ENCODE data around the gene RAPGEF4.

The RAPGEF4 gene

DNA sequence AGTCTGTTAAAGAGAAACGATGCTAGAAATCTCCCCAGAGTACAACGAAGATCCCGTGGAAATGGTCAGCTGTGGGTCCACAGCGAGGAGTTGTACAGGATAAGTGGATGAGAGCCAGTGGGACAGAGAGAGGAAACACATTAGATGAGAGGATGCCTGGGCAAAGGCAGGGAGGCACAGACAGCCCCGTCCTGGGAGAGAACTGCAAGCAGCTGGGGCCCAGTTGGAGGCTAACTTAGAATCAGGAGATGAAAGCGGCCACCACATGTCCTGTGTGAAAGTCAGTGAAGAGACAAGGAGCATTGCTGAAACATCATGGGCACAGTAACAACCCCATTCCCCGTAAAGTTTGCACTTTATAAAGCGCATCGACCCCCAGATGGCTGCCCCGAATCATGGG, 157.5 kb downstream of the RAPGEF4 start:
- no peak overlapping the region for H3K9ac ChIP-seq (ENCODE audit: low read length)
- DNase-seq (ENCODE audit: low read depth): no peak
- H3K27me3 ChIP-seq (replicated peaks; ENCODE audit: control insufficient read depth, insufficient read depth, low read length): peaks cover 28% of the 10 kb centered on the region
- H3K4me3 ChIP-seq (ENCODE audit: low read length): no peak overlapping the region
- H3K4me1 ChIP-seq (ENCODE audit: control insufficient read depth, insufficient read depth, low read length): peaks cover 20% of the 10 kb centered on the region
- no peaks in the 10 kb centered on the region for H3K36me3 ChIP-seq (ENCODE audit: control insufficient read depth, insufficient read depth, low read length, severe bottlenecking)
- H3K9me3 ChIP-seq (ENCODE audit: control insufficient read depth, low read length): no peaks in the 10 kb centered on the region

DNA sequence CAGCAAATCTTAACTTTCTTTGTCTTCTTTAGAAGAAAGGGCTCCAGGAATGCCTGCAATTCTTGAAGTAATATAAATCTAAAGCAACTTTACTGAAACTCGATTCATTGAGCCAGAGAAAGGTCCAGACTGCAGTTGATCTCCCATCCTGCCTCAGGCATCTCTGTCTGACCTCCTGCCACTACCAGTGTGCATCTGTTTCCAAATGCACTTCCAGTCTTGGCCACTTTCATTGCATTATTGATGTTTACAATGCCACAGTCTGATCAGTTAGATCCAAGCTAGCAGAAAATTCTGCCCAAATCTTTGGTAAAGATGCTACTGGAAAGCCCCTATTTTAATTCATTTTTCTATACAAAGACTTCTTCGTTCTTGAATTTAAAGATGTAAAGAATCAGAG, 158.0 kb downstream of the RAPGEF4 start:
- Histone ChIP-seq H3K4me1 (ENCODE audit: control insufficient read depth, insufficient read depth, low read length) (peaks cover 20% of the 10 kb centered on the region), H3K4me3 (ENCODE audit: low read length) (no peak overlapping the region), H3K9me3 (ENCODE audit: control insufficient read depth, low read length) (no peaks in the 10 kb centered on the region), H3K9ac (ENCODE audit: low read length) (no peak overlapping the region), H3K27me3 (replicated peaks; ENCODE audit: control insufficient read depth, insufficient read depth, low read length) (peaks cover 30% of the 10 kb centered on the region), H3K36me3 (ENCODE audit: control insufficient read depth, insufficient read depth, low read length, severe bottlenecking) (no peaks in the 10 kb centered on the region)
- DNase-seq (ENCODE audit: low read depth): no peak

DNA sequence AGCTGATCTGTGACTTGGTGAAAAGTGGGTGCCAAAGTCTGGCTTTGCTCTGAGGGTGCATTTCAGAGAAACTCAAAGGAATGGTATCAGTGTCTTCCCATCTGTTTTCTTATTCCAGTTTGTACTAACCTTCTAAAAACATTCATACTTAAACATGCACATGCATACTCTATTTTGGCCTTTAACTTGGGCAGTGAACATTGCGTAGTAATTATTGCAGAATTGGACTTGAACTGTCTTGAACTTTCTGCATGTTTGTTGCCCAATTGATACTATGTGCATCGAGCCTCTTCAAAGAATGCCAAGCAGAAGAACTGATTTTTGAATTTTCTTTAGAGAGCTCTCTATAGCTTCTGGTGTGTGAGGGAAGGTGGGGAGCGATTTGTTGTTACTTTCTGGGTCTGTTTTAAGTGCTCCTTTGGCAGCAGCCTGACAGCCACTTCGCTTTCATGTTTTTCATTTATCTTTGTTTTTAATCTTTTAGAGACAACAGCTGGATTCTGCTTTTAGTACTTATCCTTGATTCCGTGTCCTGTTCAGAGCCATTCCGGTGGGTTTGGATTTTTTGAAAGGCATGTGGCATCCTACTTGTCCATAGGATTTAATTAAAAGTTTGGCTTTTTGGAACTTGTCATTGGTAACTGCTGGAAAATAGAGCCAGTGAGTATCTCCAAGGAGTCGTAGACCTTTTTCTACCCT, 159.2 kb downstream of the RAPGEF4 start:
- Histone ChIP-seq H3K4me1 (ENCODE audit: control insufficient read depth, insufficient read depth, low read length) (peaks cover 20% of the 10 kb centered on the region), H3K27me3 (replicated peaks; ENCODE audit: control insufficient read depth, insufficient read depth, low read length) (peaks cover 39% of the 10 kb centered on the region), H3K9me3 (ENCODE audit: control insufficient read depth, low read length) (no peaks in the 10 kb centered on the region), H3K9ac (ENCODE audit: low read length) (no peak overlapping the region), H3K4me3 (ENCODE audit: low read length) (no peak overlapping the region), H3K36me3 (ENCODE audit: control insufficient read depth, insufficient read depth, low read length, severe bottlenecking) (no peaks in the 10 kb centered on the region)
- peak; percentile 41 for DNase-seq (ENCODE audit: low read depth)

DNA sequence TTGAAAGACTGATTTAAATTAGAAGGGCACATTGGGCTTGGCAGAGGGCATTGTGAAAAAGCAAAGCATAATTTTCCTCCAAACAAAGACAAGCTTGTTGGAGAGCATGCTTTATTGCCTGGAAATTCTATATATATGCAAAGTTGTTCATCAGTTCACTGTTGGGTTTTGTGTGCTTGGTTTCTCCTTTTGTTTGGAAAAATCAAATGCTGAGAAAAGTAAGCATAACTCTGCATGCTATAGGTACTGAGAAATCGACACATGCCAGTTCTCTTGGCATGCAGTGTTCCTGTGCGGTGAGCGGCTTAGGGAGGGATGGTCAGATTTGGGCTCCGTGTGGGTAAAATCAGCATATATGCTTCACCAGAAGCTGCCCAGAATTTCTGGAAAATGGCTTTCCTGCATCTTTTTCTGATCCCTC, 161.0 kb downstream of the RAPGEF4 start:
- peaks cover 20% of the 10 kb centered on the region for H3K4me1 ChIP-seq (ENCODE audit: control insufficient read depth, insufficient read depth, low read length)
- no peak overlapping the region for H3K9ac ChIP-seq (ENCODE audit: low read length)
- no peaks in the 10 kb centered on the region for H3K36me3 ChIP-seq (ENCODE audit: control insufficient read depth, insufficient read depth, low read length, severe bottlenecking)
- peaks cover 35% of the 10 kb centered on the region for H3K27me3 ChIP-seq (replicated peaks; ENCODE audit: control insufficient read depth, insufficient read depth, low read length)
- no peak overlapping the region for H3K4me3 ChIP-seq (ENCODE audit: low read length)
- DNase-seq (ENCODE audit: low read depth): no peak
- no peaks in the 10 kb centered on the region for H3K9me3 ChIP-seq (ENCODE audit: control insufficient read depth, low read length)

DNA sequence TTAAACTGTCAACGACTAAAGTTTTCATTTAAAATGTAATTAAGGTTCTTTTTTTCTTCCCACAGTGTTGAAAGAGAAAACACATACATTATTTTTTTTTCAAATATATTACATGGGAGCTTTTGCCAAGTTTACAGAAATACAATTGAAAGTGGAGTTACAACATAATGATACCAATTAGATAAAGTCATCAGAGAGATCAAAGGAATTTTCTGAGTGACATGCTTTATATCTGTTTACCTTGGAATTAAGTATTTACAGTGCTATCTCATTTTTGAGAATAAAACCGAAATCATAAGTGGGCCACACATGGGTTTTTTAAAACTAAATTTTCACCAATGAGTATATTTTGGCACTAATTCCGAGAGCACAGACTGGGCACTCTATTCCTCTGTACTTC, 165.2 kb downstream of the RAPGEF4 start:
- Histone ChIP-seq H3K36me3 (ENCODE audit: control insufficient read depth, insufficient read depth, low read length, severe bottlenecking) (no peaks in the 10 kb centered on the region), H3K4me3 (ENCODE audit: low read length) (no peak overlapping the region), H3K9me3 (ENCODE audit: control insufficient read depth, low read length) (no peaks in the 10 kb centered on the region), H3K9ac (ENCODE audit: low read length) (no peak overlapping the region), H3K27me3 (replicated peaks; ENCODE audit: control insufficient read depth, insufficient read depth, low read length) (peaks cover 14% of the 10 kb centered on the region), H3K4me1 (ENCODE audit: control insufficient read depth, insufficient read depth, low read length) (peaks cover 4% of the 10 kb centered on the region)
- no peak for DNase-seq (ENCODE audit: low read depth)

DNA sequence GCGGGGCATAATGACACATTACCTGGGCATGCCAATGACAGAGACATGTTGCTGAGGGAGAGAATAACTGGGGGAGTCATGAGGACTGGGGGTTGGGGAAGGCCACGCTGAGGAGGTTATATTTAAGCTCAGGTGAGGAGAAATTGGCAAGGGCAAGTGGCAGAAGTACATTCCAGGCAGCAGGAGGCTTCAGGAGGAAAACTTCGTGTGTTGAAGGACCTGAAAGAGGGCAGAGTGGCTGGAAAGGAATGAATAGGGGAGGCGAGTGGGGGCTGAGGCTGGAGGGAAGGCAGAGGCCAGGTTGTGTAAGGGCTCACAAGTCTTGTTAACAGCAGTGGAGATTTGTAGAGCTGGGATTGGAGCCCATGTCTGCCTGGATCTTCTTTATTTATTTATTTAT, 166.3 kb downstream of the RAPGEF4 start:
- no peak for DNase-seq (ENCODE audit: low read depth)
- Histone ChIP-seq H3K9me3 (ENCODE audit: control insufficient read depth, low read length) (no peaks in the 10 kb centered on the region), H3K4me1 (ENCODE audit: control insufficient read depth, insufficient read depth, low read length) (peaks cover 9% of the 10 kb centered on the region), H3K27me3 (replicated peaks; ENCODE audit: control insufficient read depth, insufficient read depth, low read length) (peaks cover 14% of the 10 kb centered on the region), H3K4me3 (ENCODE audit: low read length) (no peak overlapping the region), H3K36me3 (ENCODE audit: control insufficient read depth, insufficient read depth, low read length, severe bottlenecking) (no peaks in the 10 kb centered on the region), H3K9ac (ENCODE audit: low read length) (no peak overlapping the region)

DNA sequence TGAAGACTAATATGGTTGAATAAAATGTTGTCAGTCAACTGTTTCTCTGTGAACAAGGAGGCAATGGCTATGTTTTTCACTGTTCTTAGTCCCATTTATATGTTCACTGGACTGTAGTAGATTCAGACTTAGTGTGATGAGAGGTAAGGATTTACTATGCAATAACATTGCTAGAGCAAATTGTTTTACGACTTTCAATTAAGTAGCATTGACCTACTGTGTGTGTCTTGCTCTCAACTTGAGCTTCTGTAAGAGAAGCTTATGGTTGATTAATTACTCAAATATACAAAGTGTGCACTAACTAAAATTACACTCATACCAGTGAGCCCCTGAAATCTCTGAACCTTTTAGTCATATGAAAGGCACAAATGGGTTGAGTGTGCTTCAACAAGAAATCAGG, 168.6 kb downstream of the RAPGEF4 start:
- Histone ChIP-seq H3K9me3 (ENCODE audit: control insufficient read depth, low read length) (no peaks in the 10 kb centered on the region), H3K36me3 (ENCODE audit: control insufficient read depth, insufficient read depth, low read length, severe bottlenecking) (no peaks in the 10 kb centered on the region), H3K4me1 (ENCODE audit: control insufficient read depth, insufficient read depth, low read length) (peaks cover 5% of the 10 kb centered on the region)

DNA sequence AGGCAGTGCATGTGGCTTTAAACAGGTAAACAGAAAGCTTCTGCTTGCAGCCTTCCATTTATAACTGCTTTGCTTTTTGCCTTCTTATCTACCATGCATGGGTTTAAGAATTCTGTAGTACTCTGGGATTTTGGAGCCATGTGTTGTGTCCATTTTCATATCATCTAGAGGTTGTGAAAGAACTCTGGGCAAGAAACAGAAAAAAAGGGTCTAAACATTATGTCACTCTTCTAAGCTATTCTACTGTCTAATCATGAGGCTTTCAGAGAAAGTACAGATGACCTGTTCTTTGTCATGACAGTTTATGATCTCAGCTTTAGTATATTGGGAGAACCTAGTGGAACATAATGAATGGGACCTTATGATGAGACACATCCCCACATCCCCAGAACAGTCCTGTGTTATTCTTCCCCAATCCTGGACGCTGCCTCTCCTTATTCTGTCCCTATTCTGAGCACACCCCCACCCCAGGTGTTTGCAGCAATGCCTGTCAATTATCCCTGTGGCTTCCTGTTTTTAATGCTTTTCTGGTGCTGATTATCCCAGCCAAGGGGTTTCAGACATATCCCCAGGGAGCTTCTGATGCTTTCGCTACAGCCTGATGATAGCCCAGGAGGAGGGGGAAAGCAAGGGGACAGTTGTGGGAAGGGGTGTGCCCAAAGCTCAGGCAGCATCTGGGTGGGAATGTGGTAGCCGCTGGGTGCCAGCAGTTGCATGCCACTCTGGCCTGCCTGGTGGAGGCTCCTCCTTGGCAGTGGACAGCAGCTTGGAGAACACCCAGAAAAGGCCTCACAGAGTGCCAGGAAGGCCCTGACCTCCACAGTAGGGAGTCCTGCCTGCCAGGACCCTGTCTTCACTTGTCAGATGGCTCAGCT, 170.5 kb downstream of the RAPGEF4 start:
- no peak overlapping the region for H3K4me3 ChIP-seq (ENCODE audit: low read length)
- H3K27me3 ChIP-seq (replicated peaks; ENCODE audit: control insufficient read depth, insufficient read depth, low read length): peaks cover 4% of the 10 kb centered on the region

More for the DNA sequence above, 168.6 kb downstream of the RAPGEF4 start:
- DNase-seq (ENCODE audit: low read depth): no peak
- Histone ChIP-seq H3K4me3 (ENCODE audit: low read length) (no peak overlapping the region), H3K27me3 (replicated peaks; ENCODE audit: control insufficient read depth, insufficient read depth, low read length) (peaks cover 8% of the 10 kb centered on the region), H3K9ac (ENCODE audit: low read length) (no peak overlapping the region)

DNA sequence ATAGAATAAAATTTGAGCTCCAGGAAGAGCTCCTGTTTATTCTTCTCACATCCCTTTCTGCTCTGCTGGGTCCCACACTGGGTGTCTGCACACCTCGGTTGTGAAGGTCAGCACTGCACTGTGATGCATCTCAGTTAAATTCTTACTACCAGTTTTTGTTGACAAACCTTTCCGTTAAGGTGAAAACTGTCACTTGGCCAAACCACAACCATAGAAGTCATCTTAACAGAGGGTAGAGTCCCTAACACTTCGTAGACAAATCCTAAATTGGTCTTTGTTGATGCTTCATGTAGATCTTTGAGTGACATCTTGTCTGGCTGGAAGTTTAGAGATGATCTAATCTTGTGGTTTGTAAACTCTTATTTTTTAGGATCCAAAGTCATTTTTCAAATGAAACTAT, 172.6 kb downstream of the RAPGEF4 start:
- Histone ChIP-seq H3K9me3 (ENCODE audit: control insufficient read depth, low read length) (no peaks in the 10 kb centered on the region), H3K36me3 (ENCODE audit: control insufficient read depth, insufficient read depth, low read length, severe bottlenecking) (no peaks in the 10 kb centered on the region), H3K9ac (ENCODE audit: low read length) (no peak overlapping the region), H3K27me3 (replicated peaks; ENCODE audit: control insufficient read depth, insufficient read depth, low read length) (peaks cover 5% of the 10 kb centered on the region), H3K4me1 (ENCODE audit: control insufficient read depth, insufficient read depth, low read length) (peaks cover 5% of the 10 kb centered on the region), H3K4me3 (ENCODE audit: low read length) (no peak overlapping the region)
- DNase-seq (ENCODE audit: low read depth): no peak

More for the DNA sequence above, 170.5 kb downstream of the RAPGEF4 start:
- H3K9me3 ChIP-seq (ENCODE audit: control insufficient read depth, low read length): no peaks in the 10 kb centered on the region
- no peak for DNase-seq (ENCODE audit: low read depth)
- H3K4me1 ChIP-seq (ENCODE audit: control insufficient read depth, insufficient read depth, low read length): peaks cover 5% of the 10 kb centered on the region
- H3K36me3 ChIP-seq (ENCODE audit: control insufficient read depth, insufficient read depth, low read length, severe bottlenecking): no peaks in the 10 kb centered on the region
- no peak overlapping the region for H3K9ac ChIP-seq (ENCODE audit: low read length)

DNA sequence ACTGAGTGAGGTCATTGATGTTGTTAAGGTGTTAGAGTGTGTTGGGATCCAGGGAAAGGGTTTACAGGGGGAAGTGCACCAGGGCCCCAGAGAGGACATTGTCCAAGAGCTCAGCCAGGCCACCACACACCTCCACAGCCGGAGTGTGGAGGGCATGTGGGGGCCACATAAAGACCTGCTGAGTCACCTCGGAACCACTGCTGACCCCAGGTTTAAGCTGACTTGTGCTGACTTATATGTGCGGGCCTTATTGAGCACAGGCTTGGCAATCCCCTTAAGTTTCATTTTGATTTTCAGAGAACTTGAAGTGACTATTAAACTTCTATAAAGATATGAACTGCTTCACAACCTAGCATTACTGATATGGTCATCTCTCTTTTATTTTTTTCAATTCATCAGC, 173.8 kb downstream of the RAPGEF4 start:
- Histone ChIP-seq H3K36me3 (ENCODE audit: control insufficient read depth, insufficient read depth, low read length, severe bottlenecking) (no peaks in the 10 kb centered on the region), H3K9ac (ENCODE audit: low read length) (no peak overlapping the region), H3K4me1 (ENCODE audit: control insufficient read depth, insufficient read depth, low read length) (peaks cover 5% of the 10 kb centered on the region), H3K9me3 (ENCODE audit: control insufficient read depth, low read length) (no peaks in the 10 kb centered on the region), H3K27me3 (replicated peaks; ENCODE audit: control insufficient read depth, insufficient read depth, low read length) (peaks cover 5% of the 10 kb centered on the region), H3K4me3 (ENCODE audit: low read length) (no peak overlapping the region)
- DNase-seq (ENCODE audit: low read depth): no peak

DNA sequence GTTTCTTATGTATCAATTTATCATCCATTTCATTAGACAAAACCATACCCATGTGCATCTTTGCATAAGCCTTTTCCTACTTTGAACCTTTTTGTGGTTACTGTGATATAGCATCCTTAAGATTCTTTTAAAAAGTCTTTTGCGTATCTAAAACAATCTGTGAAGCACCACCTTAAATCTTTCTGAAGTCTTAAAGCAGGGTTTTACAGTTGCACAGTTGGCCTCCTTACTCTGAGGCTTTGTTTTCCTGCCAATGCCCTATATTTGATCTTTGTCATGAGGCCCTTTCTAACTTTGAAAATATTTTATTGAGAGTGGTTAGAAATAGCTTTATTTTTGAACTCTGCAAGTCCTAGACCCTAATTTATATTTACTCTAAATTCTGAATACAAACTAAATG, 176.6 kb downstream of the RAPGEF4 start:
- H3K36me3 ChIP-seq (ENCODE audit: control insufficient read depth, insufficient read depth, low read length, severe bottlenecking): no peaks in the 10 kb centered on the region
- H3K9me3 ChIP-seq (ENCODE audit: control insufficient read depth, low read length): no peaks in the 10 kb centered on the region
- DNase-seq (ENCODE audit: low read depth): no peak
- peaks cover 5% of the 10 kb centered on the region for H3K27me3 ChIP-seq (replicated peaks; ENCODE audit: control insufficient read depth, insufficient read depth, low read length)
- H3K4me3 ChIP-seq (ENCODE audit: low read length): no peak overlapping the region
- H3K4me1 ChIP-seq (ENCODE audit: control insufficient read depth, insufficient read depth, low read length): no peaks in the 10 kb centered on the region
- no peak overlapping the region for H3K9ac ChIP-seq (ENCODE audit: low read length)
